Skeletal muscle tissue (tissue), 4 donors: ENCODE results near the gene AVPR2. TPM values are rescaled to one million over a fixed set of nuclear protein-coding genes. Genes with fewer than 3 reads are reported as not detected.

Source experiments
- H3K27ac ChIP-seq: one replicate; pipeline ENCODE4 v1.7.0; 2013; ENCODE audit warnings: mild to moderate bottlenecking, low read depth, low read length, inconsistent platforms
- H3K27me3 ChIP-seq, 3 donors: one replicate each; pipeline ENCODE4 v1.7.0; 2013; ENCODE audit warnings: low read length in 3 of 3; ENCODE audit not compliant: control insufficient read depth in 3 of 3, insufficient read depth in 3 of 3
- H3K36me3 ChIP-seq, 3 donors: one replicate each; pipeline ENCODE4 v1.7.0; 2013; ENCODE audit warnings: low read length in 3 of 3; ENCODE audit not compliant: control insufficient read depth in 3 of 3, insufficient read depth in 3 of 3
- H3K4me1 ChIP-seq, 3 donors: one replicate each; pipeline ENCODE4 v1.7.0; 2013; ENCODE audit warnings: low read length in 3 of 3, mild to moderate bottlenecking in 3 of 3; ENCODE audit not compliant: control insufficient read depth in 3 of 3, insufficient read depth in 3 of 3
- H3K4me3 ChIP-seq, 3 donors: one replicate each; pipeline ENCODE4 v1.7.0; 2013; ENCODE audit warnings: low read length in 3 of 3
- H3K9ac ChIP-seq, 3 donors: one replicate each; pipeline ENCODE4 v1.7.0; 2013; ENCODE audit warnings: low read length in 3 of 3, mild to moderate bottlenecking in 3 of 3, moderate library complexity in 2 of 3, low read depth in 1 of 3
- H3K9me3 ChIP-seq, 3 donors: one replicate each; pipeline ENCODE4 v1.7.0; 2013; ENCODE audit warnings: low read length in 3 of 3; ENCODE audit not compliant: control insufficient read depth in 3 of 3
- total RNA-seq: library from RNA; depleted of rRNA; stranded (reverse); fragments of >200 nt; gene quantifications from one replicate; pipeline ENCODE4 v1.2.3, GENCODE V29; 2014
- donor health status: Osteomylitis.

Gene AVPR2
- total RNA-seq, 1 donor from 2014 or later = 1.0 TPM

DNA sequence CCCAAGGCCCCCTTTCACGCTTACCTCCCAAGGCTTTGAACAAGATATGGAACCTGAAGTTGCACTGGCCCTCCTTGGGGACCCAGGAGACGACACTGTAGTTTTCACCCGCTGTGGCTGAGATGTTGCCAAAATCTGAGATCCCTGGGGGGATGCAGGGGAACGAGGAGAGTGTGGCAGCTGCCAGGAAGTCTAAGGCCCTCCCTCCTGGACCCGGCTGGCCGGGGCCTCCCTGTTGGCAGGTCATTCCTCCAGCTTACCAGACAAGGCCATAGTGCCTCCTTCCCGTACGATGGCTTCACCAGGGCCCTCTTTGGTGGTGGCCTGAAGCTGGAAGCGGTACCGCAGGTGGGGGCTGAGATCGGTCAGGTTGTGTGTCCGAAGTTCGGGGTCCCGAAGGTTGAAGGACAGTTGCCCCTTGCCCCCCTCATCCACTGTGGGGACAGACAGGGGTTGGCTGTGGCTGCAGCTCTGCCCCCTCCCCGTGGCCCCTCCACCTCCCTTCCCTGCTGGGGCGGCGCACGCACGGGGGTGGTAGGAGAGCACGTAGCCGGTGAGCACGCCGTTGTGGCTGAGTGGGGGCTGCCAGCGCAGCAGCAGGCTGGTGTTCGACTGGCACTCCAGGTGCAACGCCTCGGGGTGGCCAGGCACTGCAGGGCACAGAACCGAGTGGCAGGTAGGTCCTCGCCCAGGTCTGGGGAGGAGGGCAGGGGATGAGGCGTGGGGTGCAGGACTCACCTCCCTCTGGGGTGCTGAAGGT lies 39.7 kb upstream of the AVPR2 start:
- Histone ChIP-seq H3K9me3 (no peaks in the 10 kb centered on the region), H3K4me1 (no peaks in the 10 kb centered on the region), H3K9ac (no peak overlapping the region), H3K4me3 (no peak overlapping the region), H3K27ac (no peak overlapping the region), H3K36me3 (no peaks in the 10 kb centered on the region), H3K27me3 (peaks cover 0 to 19% (median 8%) of the 10 kb centered on the region in 3 donors)

DNA sequence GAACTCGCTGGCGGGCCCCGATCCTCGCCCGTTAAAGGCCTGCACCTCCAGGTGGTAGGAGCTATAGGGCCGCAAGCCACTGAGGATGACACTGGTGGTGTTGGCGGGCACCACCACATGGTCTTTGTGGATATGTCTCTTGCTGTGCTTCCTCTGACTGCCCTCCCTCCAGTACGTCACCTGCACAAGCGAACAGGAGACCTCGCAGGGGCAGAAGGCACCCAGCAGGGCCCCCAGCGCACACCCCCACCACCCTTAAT lies 39.2 kb upstream of the AVPR2 start:
- no peak overlapping the region for H3K4me3 ChIP-seq
- no peaks in the 10 kb centered on the region for H3K36me3 ChIP-seq
- no peaks in the 10 kb centered on the region for H3K4me1 ChIP-seq
- H3K9ac ChIP-seq = no peak overlapping the region
- H3K9me3 ChIP-seq = no peaks in the 10 kb centered on the region
- peaks cover 0 to 19% (median 10%) of the 10 kb centered on the region in 3 donors for H3K27me3 ChIP-seq
- H3K27ac ChIP-seq = no peak overlapping the region

DNA sequence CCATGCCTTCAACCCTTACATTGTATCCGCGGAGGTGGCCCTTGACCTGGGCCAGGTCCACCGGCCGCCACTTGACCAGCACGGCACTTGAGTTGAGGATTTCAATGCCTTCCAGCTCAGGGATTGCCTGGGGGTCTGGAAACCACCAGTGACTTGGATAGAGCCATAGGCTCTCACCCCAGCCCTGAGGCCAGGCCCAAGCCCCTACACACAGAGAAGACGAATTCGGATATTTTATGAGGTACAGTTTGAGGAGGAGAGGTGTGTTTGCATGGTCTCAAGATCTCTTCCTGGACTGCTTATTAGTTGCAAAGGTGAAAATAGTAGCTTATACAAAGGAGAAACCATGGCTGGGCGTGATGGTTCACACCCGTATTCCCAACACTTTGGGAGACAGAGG lies 38.8 kb upstream of the AVPR2 start:
- Histone ChIP-seq H3K4me1 (no peaks in the 10 kb centered on the region), H3K27ac (no peak overlapping the region), H3K36me3 (no peaks in the 10 kb centered on the region), H3K4me3 (no peak overlapping the region), H3K9ac (no peak overlapping the region), H3K9me3 (no peaks in the 10 kb centered on the region), H3K27me3 (peaks cover 0 to 19% (median 14%) of the 10 kb centered on the region in 3 donors)

DNA sequence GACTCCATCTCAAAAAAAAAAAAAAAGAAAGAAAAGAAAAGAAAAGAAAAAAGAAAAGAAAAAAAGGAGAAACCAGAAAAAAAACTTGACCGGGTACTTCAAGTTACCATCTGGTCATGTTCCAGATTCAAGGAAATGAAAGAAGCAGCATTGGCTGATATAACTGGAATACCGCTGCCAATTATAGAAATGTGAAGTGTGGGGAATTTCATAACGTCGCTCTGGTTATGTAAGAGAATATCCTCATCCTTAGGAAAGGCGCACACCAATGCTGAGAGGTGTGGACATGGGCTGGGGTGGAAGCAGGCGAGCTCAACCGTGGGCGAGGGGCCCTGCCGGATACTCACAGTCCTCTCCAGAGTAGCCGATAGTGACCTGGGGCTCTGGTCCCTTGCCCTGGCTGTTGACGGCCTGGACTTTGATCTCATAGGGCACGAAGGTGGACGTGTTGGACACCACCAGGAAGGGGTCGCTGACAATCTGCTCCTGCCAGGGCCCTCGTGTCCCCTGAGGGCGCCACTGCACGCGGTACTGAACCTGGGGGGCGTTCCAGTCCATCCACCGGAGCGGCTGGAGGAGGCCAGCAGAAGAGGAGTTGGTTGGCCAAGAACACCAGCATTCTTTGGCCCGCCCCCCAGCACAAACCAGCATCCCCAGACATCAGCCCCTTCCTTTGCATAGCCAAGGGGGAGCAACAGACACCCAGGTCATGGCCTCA lies 38.0 kb upstream of the AVPR2 start:
- Histone ChIP-seq H3K9ac (no peak overlapping the region), H3K27ac (no peak overlapping the region), H3K36me3 (no peaks in the 10 kb centered on the region), H3K9me3 (no peaks in the 10 kb centered on the region), H3K4me1 (no peaks in the 10 kb centered on the region), H3K4me3 (no peak overlapping the region), H3K27me3 (peaks cover 0 to 17% (median 17%) of the 10 kb centered on the region in 3 donors)

DNA sequence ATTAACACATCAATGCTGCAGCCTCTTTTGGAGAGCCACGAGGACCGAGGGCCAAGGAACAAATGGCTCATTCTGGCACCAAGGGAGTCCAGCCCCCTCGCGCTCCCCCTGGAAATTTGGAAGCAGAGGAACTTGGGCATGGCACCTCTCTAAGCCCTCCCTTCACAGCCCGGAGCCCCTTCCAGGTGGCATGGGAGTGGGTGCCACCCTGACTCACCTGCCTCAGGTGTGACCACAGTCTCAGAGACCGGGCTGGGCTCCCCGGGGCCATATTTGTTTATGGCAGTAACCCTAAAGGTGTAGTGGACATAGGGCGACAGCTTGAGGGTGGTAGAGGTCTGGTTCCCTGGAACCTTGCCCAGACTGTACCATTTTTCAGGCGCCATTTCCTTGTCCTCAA lies 37.3 kb upstream of the AVPR2 start:
- Histone ChIP-seq H3K9ac (no peak overlapping the region), H3K27ac (no peak overlapping the region), H3K9me3 (no peaks in the 10 kb centered on the region), H3K4me1 (no peaks in the 10 kb centered on the region), H3K27me3 (peaks cover 0 to 17% (median 16%) of the 10 kb centered on the region in 3 donors), H3K36me3 (no peaks in the 10 kb centered on the region), H3K4me3 (no peak overlapping the region)

DNA sequence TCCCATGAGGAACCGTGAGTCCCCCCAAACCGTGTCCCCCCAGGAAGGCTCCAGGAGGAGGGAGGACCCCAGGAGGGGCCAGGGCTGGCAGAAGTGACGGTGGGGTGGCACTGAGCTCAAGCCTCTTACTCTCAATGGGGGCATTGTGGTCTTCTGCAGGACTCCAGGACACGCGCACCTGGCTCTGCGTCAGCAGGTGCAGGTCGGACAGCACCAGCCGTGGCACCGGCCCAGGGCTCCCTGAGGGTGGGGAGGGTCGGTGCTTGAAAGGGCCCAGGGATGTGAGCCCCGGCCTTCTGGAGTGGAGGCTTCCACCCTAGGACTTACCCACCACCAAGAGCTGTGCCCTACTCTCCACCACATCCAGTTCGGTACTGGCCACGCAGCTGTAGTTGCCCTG lies 36.8 kb upstream of the AVPR2 start:
- no peaks in the 10 kb centered on the region for H3K36me3 ChIP-seq
- no peaks in the 10 kb centered on the region for H3K4me1 ChIP-seq
- no peak overlapping the region for H3K9ac ChIP-seq
- H3K4me3 ChIP-seq = no peak overlapping the region
- H3K27me3 ChIP-seq = peaks cover 0 to 19% (median 10%) of the 10 kb centered on the region in 3 donors
- H3K27ac ChIP-seq = no peak overlapping the region
- H3K9me3 ChIP-seq = no peaks in the 10 kb centered on the region

DNA sequence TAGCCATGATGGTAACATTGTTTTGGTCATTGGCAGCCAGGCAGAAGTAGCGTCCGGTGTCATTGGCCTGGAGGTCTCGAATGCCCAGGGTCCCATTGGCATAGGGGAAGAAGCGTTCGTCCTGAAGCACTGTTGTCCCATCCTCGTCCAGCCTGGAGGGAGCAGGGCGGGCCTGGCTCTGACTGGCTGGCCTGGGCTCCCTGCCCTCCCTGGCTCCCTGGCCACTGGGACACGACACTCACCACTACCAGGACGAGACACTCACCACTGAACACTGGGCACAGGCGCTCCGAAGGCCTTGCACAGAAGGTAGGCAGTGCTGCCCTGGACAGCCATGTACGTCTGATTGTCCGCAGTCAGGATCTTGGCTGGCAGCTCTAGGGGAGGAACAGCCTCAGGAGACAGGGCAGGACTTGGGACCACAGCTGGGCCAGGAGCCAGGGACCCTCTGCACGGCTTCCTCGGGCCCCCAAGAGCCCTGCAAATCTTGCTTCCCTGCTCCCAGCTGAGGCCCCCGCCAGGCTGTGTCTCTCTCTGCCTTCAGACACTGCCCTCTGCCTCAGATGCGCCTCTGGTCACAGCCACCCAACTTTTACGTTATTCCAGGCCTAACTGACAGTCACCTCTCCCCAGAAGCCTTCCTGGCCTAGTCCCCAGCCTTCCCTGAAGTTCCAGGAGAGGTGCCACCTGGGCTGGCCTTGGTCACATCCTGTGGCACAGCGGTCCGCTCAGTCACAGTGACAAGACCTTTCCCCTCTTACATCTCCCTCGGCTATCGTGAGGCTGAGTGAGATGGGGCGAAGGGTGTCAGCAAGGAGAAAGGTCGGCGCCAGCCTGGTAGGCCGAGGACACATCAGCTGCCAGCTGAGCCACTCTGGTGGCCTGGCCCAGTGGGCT lies 35.6 kb upstream of the AVPR2 start:
- Histone ChIP-seq H3K27ac (no peak overlapping the region), H3K9ac (no peak overlapping the region), H3K9me3 (no peaks in the 10 kb centered on the region), H3K4me3 (no peak overlapping the region), H3K4me1 (no peaks in the 10 kb centered on the region), H3K36me3 (no peaks in the 10 kb centered on the region), H3K27me3 (peaks cover 0 to 22% (median 9%) of the 10 kb centered on the region in 3 donors)

DNA sequence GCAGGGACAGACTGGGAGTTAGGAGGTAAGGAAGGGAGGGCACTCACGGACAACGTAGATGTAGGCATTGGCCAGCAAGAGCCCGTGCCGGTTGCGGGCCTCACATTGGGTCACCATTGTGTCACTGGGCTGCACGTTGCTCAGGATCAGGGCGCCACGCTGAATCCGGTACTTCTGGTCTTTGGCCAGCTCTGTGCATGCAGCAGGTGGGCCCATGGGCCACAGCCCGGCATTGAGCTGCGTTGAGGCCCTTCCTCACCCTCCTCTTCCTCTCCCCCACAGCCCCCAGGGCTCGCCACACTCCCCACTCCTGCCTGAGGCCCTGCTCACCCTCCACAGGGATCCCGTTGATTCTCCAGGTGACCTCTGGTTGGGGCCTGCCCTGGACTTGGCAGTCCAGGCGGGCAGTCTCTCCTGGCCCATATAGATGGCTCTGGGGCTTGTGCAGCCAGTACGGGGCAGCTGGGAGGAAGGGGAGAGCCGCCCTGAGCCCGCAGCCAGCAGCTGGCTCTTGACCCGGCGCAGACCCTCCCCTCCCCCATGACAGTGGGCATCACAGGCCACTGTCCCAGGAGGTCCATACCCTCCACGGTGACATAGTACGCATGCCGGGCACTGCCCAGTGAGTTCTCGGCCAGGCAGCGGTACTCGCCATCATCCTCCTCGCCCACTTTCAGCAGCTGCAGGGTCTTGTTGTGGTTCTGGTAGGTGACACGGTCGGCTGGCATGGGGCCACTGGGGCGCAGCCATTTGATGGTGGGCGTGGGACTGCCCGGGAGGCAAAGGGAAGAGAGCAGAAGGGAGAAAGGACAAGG lies 34.8 kb upstream of the AVPR2 start:
- no peak overlapping the region for H3K27ac ChIP-seq
- no peaks in the 10 kb centered on the region for H3K4me1 ChIP-seq
- H3K9me3 ChIP-seq = no peaks in the 10 kb centered on the region
- peaks cover 0 to 22% (median 9%) of the 10 kb centered on the region in 3 donors for H3K27me3 ChIP-seq
- no peaks in the 10 kb centered on the region for H3K36me3 ChIP-seq
- no peak overlapping the region for H3K9ac ChIP-seq
- no peak overlapping the region for H3K4me3 ChIP-seq

DNA sequence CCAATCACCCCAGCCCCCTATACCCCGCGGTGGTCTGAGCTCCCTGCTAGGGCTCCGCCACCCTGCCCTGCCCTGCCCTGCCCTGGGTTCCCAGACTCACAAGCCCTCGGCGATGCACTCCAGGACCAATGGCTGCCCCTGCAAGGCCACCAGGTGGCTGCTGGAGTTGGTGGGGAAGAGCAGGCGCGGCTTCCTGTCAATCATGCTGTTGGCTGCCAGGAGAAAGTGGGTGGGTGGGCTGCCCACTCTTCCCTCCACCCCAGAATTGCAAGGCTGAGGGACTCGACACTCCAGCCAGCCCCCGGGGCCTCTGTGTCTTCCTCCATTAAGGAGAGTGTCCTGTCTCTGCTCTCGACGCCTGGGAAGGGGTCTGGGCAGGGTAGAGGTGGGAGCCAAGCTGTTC lies 34.2 kb upstream of the AVPR2 start:
- Histone ChIP-seq H3K9me3 (no peaks in the 10 kb centered on the region), H3K9ac (no peak overlapping the region), H3K27me3 (peaks cover 0 to 22% (median 9%) of the 10 kb centered on the region in 3 donors), H3K36me3 (no peaks in the 10 kb centered on the region), H3K27ac (no peak overlapping the region), H3K4me3 (no peak overlapping the region), H3K4me1 (no peaks in the 10 kb centered on the region)
